H9 (cell line): ENCODE data around the gene TRPV6. TPM values are rescaled to one million over a fixed set of nuclear protein-coding genes. Genes with fewer than 3 reads are reported as not detected.

Experiments used
- DNase-seq: peaks from one replicate; pipeline ENCODE4 v3.0.0-alpha.2; 2017
- H2AFZ ChIP-seq: one replicate; pipeline ENCODE4 v1.6.1; 2013; ENCODE audit warnings: mild to moderate bottlenecking, low read length, control low read depth, moderate library complexity
- H2AK5ac ChIP-seq: 2 replicates; pipeline ENCODE4 v1.6.1; 2013; ENCODE audit warnings: low read length, control low read depth, mixed read lengths; ENCODE audit not compliant: insufficient read length
- H2BK120ac ChIP-seq: one replicate; pipeline ENCODE4 v1.6.1; 2013; ENCODE audit warnings: low read depth, mild to moderate bottlenecking, low read length, control low read depth, inconsistent platforms; ENCODE audit not compliant: poor library complexity, severe bottlenecking
- H2BK12ac ChIP-seq: 2 replicates; pipeline ENCODE4 v1.6.1; 2013; ENCODE audit warnings: low read length, control low read depth, mixed read lengths, low read depth; ENCODE audit not compliant: insufficient read length
- H2BK15ac ChIP-seq: 2 replicates; pipeline ENCODE4 v1.6.1; 2013; ENCODE audit warnings: low read depth, low read length, control low read depth
- H2BK20ac ChIP-seq: one replicate; pipeline ENCODE4 v1.6.1; 2013; ENCODE audit warnings: low read depth, mild to moderate bottlenecking, low read length, control low read depth, inconsistent platforms; ENCODE audit not compliant: poor library complexity, severe bottlenecking
- H2BK5ac ChIP-seq: 2 replicates; pipeline ENCODE4 v1.6.1; 2013; ENCODE audit warnings: low read length, control low read depth, mixed read lengths; ENCODE audit not compliant: insufficient read length
- H3K14ac ChIP-seq: 2 replicates; pipeline ENCODE4 v1.6.1; 2013; ENCODE audit warnings: low read length, control low read depth; ENCODE audit not compliant: insufficient read depth
- H3K18ac ChIP-seq: 2 replicates; pipeline ENCODE4 v1.6.1; 2013; ENCODE audit warnings: low read depth, mild to moderate bottlenecking, mixed read lengths, low read length, control low read depth; ENCODE audit not compliant: insufficient read length
- H3K23ac ChIP-seq: 2 replicates; pipeline ENCODE4 v1.6.1; 2013; ENCODE audit warnings: low read length, control low read depth, mixed read lengths, low read depth; ENCODE audit not compliant: insufficient read length
- H3K23me2 ChIP-seq: 2 replicates; pipeline ENCODE4 v1.6.1; 2013; ENCODE audit warnings: low read depth, mild to moderate bottlenecking, mixed read lengths, low read length, control low read depth; ENCODE audit not compliant: insufficient read length, poor library complexity, severe bottlenecking
- H3K27ac ChIP-seq: 2 replicates; pipeline ENCODE4 v1.5.1; 2013; ENCODE audit warnings: low read length, control low read depth, mixed read lengths, low read depth; ENCODE audit not compliant: insufficient read length
- H3K27me3 ChIP-seq: 2 replicates; pipeline ENCODE4 v1.6.1; 2013; ENCODE audit warnings: low read length, control low read depth, inconsistent platforms; ENCODE audit not compliant: insufficient read depth
- H3K4ac ChIP-seq: 2 replicates; pipeline ENCODE4 v1.6.1; 2013; ENCODE audit warnings: low read depth, mild to moderate bottlenecking, control low read depth, inconsistent platforms, low read length, moderate library complexity
- H3K4me1 ChIP-seq: 2 replicates; pipeline ENCODE4 v1.6.1; 2013; ENCODE audit warnings: low read length, control low read depth, inconsistent platforms; ENCODE audit not compliant: insufficient read depth
- H3K4me2 ChIP-seq: 2 replicates; pipeline ENCODE4 v1.6.1; 2013; ENCODE audit warnings: low read length, control low read depth, mixed read lengths; ENCODE audit not compliant: insufficient read length, insufficient read depth
- H3K56ac ChIP-seq: 2 replicates; pipeline ENCODE4 v1.6.1; 2013; ENCODE audit warnings: low read depth, mild to moderate bottlenecking, mixed read lengths, low read length, control low read depth; ENCODE audit not compliant: insufficient read length
- H3K79me1 ChIP-seq: 2 replicates; pipeline ENCODE4 v1.6.1; 2013; ENCODE audit warnings: low read depth, mild to moderate bottlenecking, moderate library complexity, low read length, control low read depth, inconsistent platforms; ENCODE audit not compliant: insufficient read depth, poor library complexity, severe bottlenecking
- H3K79me2 ChIP-seq: 2 replicates; pipeline ENCODE4 v1.6.1; 2013; ENCODE audit warnings: low read length, control low read depth, inconsistent platforms; ENCODE audit not compliant: insufficient read depth
- H3K9ac ChIP-seq: 2 replicates; pipeline ENCODE4 v1.6.1; 2013; ENCODE audit warnings: low read length, control low read depth, mixed read lengths; ENCODE audit not compliant: insufficient read length; ENCODE audit errors: extremely low read depth
- H3K9me3 ChIP-seq: one replicate; pipeline ENCODE4 v1.6.1; 2013; ENCODE audit warnings: low read depth, low read length, inconsistent platforms; ENCODE audit not compliant: control insufficient read depth
- H3T11ph ChIP-seq: one replicate; pipeline ENCODE4 v1.6.1; 2013; ENCODE audit warnings: mild to moderate bottlenecking, low read length, control low read depth, inconsistent platforms
- H4K20me1 ChIP-seq: one replicate; pipeline ENCODE4 v1.6.1; 2013; ENCODE audit not compliant: control insufficient read depth, insufficient read length, insufficient read depth
- H4K5ac ChIP-seq: 2 replicates; pipeline ENCODE4 v1.6.1; 2013; ENCODE audit warnings: low read depth, mild to moderate bottlenecking, mixed read lengths, low read length, control low read depth; ENCODE audit not compliant: insufficient read length
- H4K8ac ChIP-seq: replicated peaks from 2 replicates; pipeline ENCODE4 v1.6.1; 2013; ENCODE audit warnings: low read length, control low read depth, mixed read lengths, low read depth; ENCODE audit not compliant: insufficient read length
- H4K91ac ChIP-seq: 2 replicates; pipeline ENCODE4 v1.6.1; 2013; ENCODE audit warnings: low read depth, mild to moderate bottlenecking, moderate library complexity, mixed read lengths, low read length, control low read depth; ENCODE audit not compliant: insufficient read length
- H3K27ac Mint-ChIP-seq, 3 experiments: 2 replicates in 2 of 3; 3 replicates in 1 of 3; pipeline ENCODE4 v1.8.0; 2020 to 2021; ENCODE audit warnings: mixed read lengths in 3 of 3, mild to moderate bottlenecking in 1 of 3, moderate library complexity in 1 of 3
- H3K27me3 Mint-ChIP-seq: 2 replicates; pipeline ENCODE4 v1.8.0; 2021; ENCODE audit warnings: low read depth, mild to moderate bottlenecking, moderate library complexity, mixed read lengths
- H3K36me3 Mint-ChIP-seq, 3 experiments: 2 replicates in 2 of 3; 3 replicates in 1 of 3; pipeline ENCODE4 v1.8.0; 2020 to 2021; ENCODE audit warnings: low read depth in 3 of 3, mixed read lengths in 3 of 3; ENCODE audit not compliant: insufficient read depth in 1 of 3
- H3K4me1 Mint-ChIP-seq, 2 experiments: 2 replicates each; pipeline ENCODE4 v1.8.0; 2020; ENCODE audit warnings: mixed read lengths in 2 of 2
- H3K4me3 Mint-ChIP-seq, 2 experiments: 2 replicates in 1 of 2; 3 replicates in 1 of 2; pipeline ENCODE4 v1.8.0; 2020 to 2021; ENCODE audit warnings: mild to moderate bottlenecking in 2 of 2, mixed read lengths in 2 of 2, moderate library complexity in 1 of 2
- H3K9me3 Mint-ChIP-seq, 2 experiments: 2 replicates in 1 of 2; 3 replicates in 1 of 2; pipeline ENCODE4 v1.8.0; 2020; ENCODE audit warnings: mild to moderate bottlenecking in 2 of 2, mixed read lengths in 2 of 2, moderate library complexity in 1 of 2
- CTCF ChIP-seq: fragments of 200-600 bp; sonication (generic); conservative IDR thresholded peaks from 3 replicates; pipeline ENCODE4 v1.8.0; 2021; ENCODE audit warnings: antibody characterized with exemption, mild to moderate bottlenecking
- WGBS: extraction: QIAGEN DNeasy Blood & Tissue Kit; methylation state at CpG from one replicate; pipeline ENCODE4 v1.1.7; 2013; ENCODE audit warnings: missing lambda C conversion rate, low lambda C conversion rate, mixed read lengths; ENCODE audit not compliant: insufficient read length; ENCODE audit errors: extremely low coverage; 5-methylcytosine and 5-hydroxymethylcytosine counted together
- total RNA-seq: library from RNA; stranded (reverse); gene quantifications from 2 replicates; pipeline ENCODE4 v1.2.1, GENCODE V29; 2021

Gene TRPV6
- total RNA-seq, 1 experiment from 2014 or later = 0.61 TPM

DNA sequence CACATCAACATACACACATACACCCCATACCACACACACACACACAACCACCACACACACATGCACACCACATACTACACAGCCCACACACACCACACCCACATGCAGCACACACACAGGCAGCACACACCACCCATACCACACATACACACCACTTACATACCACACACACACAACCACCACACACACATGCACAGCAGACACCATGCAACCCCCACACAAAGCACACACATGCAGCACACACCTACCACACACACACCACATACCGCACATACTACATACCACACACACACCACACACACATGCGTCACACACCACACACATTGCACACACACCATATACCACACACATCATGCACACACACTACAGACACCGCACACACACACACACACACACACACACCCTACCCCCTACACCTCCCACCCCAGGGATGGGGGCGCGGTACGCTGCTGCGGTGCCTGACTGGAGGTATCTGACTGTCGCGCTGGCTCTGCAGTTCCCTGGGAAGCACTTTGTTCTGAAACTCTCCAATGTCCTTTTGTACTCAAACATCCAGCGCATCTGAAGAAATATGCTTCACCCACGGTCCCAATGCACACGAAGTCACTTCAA is 5.4 kb upstream of the TRPV6 start:
- WGBS = no CpG with 5 or more reads among the region's 12 CpGs
- Histone ChIP-seq H2BK5ac (no peak overlapping the region), H2BK20ac (no peak overlapping the region), H3K9ac (no peak overlapping the region), H3K4ac (no peak overlapping the region), H2BK15ac (no peak overlapping the region), H4K8ac (no peak overlapping the region), H3K56ac (no peak overlapping the region), H4K5ac (no peak overlapping the region), H3K23ac (no peak overlapping the region), H3K14ac (no peak overlapping the region), H3T11ph (no peak overlapping the region), H4K91ac (no peak overlapping the region), H3K9me3 (no peaks in the 10 kb centered on the region), H4K20me1 (peaks cover 2% of the 10 kb centered on the region), H3K79me2 (no peaks in the 10 kb centered on the region; the same call in 1 of the 2 replicates), H2BK12ac (no peak overlapping the region), H3K4me1 (no peaks in the 10 kb centered on the region), H3K79me1 (no peaks in the 10 kb centered on the region), H3K23me2 (peaks cover 3% of the 10 kb centered on the region), H3K27ac (no peak overlapping the region), H3K27me3 (no peaks in the 10 kb centered on the region), H2AK5ac (no peak overlapping the region), H2AFZ (no peak overlapping the region), H2BK120ac (no peak overlapping the region), H3K4me2 (no peak overlapping the region), H3K18ac (no peak overlapping the region)
- peak overlapping the region in 1 of 2 experiments; percentile 27; a peak in 1 of 5 replicates for H3K4me3 Mint-ChIP-seq
- peaks cover 0 to 2% (median 0%) of the 10 kb centered on the region in 3 experiments; a peak in 2 of 7 replicates for H3K36me3 Mint-ChIP-seq
- H3K27me3 Mint-ChIP-seq = peaks cover 7% of the 10 kb centered on the region
- peaks cover 3 to 8% of the 10 kb centered on the region in 2 experiments; a peak in 3 of 5 replicates for H3K9me3 Mint-ChIP-seq
- DNase-seq = peak; percentile 13
- no peak for TF ChIP-seq CTCF
- peaks cover under 1 to 7% of the 10 kb centered on the region in 2 experiments for H3K4me1 Mint-ChIP-seq
- no peak overlapping the region; a peak in 1 of 7 replicates for H3K27ac Mint-ChIP-seq
